ENCODE results near the gene ADD3. TPM values are rescaled to one million over a fixed set of nuclear protein-coding genes. Genes with fewer than 3 reads are reported as not detected.

Gene ADD3
- total RNA-seq, 4 donors from 2014 or later = 257 to 644 (median 358) TPM

DNA sequence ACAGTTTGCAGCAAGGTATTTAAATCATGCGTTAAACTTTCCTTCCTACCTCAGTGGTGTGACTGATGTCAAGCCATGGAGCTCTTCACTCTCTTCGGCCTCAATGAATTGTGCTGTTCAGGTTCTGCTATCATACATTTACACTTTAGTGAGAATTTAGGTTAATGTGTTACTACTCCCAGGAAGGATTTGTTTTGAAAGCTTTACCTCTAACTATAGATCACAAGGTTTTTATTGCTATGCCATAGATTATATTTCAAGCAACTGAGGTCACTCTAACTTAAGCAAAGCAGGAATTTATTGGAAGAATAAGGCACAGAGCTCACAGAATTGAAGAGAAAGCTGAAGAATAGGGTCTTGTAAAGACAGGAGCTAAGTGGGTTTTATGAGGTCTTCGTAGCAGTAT is 11.0 kb upstream of the ADD3 start:
- Histone ChIP-seq H3K27ac (peak overlapping the region in 1 of 3 donors; percentile 5), H3K4me3 (replicated peaks in 1 of 3) (no peak overlapping the region), H3K36me3 (no peaks in the 10 kb centered on the region), H3K27me3 (no peaks in the 10 kb centered on the region), H3K4me1 (peaks cover 11 to 17% of the 10 kb centered on the region in 2 donors), H3K9me3 (no peaks in the 10 kb centered on the region)
- TF ChIP-seq, protein P1, sequence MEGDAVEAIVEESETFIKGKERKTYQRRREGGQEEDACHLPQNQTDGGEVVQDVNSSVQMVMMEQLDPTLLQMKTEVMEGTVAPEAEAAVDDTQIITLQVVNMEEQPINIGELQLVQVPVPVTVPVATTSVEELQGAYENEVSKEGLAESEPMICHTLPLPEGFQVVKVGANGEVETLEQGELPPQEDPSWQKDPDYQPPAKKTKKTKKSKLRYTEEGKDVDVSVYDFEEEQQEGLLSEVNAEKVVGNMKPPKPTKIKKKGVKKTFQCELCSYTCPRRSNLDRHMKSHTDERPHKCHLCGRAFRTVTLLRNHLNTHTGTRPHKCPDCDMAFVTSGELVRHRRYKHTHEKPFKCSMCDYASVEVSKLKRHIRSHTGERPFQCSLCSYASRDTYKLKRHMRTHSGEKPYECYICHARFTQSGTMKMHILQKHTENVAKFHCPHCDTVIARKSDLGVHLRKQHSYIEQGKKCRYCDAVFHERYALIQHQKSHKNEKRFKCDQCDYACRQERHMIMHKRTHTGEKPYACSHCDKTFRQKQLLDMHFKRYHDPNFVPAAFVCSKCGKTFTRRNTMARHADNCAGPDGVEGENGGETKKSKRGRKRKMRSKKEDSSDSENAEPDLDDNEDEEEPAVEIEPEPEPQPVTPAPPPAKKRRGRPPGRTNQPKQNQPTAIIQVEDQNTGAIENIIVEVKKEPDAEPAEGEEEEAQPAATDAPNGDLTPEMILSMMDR (IDR thresholded peaks at IDR 0.05) = no peak
- no peak for TF ChIP-seq POLR2A (IDR thresholded peaks at IDR 0.05)
- DNase-seq = no peak
- intact Hi-C loops (cut with DNase I) = no loop called here
- WGBS, 2 donors = 86 to 94% methylated on average over 3 of the region's 3 CpGs

GRCh38 chr10:109997233-109997632 is 10.6 kb upstream of the ADD3 start:
- H3K9me3 ChIP-seq = no peaks in the 10 kb centered on the region
- H3K27me3 ChIP-seq = no peaks in the 10 kb centered on the region
- intact Hi-C loops (cut with DNase I) = no loop called here
- H3K4me1 ChIP-seq = peaks cover 11 to 17% of the 10 kb centered on the region in 2 donors
- TF ChIP-seq, protein P1 (IDR thresholded peaks at IDR 0.05) = no peak
- TF ChIP-seq POLR2A (IDR thresholded peaks at IDR 0.05) = no peak
- H3K27ac ChIP-seq = no peak overlapping the region
- H3K36me3 ChIP-seq = no peaks in the 10 kb centered on the region
- 81 to 86% methylated on average over 2 of the region's 2 CpGs for whole genome bisulfite sequencing, 2 donors
- H3K4me3 ChIP-seq (replicated peaks in 1 of 3) = no peak overlapping the region
- DNase-seq = no peak

DNA sequence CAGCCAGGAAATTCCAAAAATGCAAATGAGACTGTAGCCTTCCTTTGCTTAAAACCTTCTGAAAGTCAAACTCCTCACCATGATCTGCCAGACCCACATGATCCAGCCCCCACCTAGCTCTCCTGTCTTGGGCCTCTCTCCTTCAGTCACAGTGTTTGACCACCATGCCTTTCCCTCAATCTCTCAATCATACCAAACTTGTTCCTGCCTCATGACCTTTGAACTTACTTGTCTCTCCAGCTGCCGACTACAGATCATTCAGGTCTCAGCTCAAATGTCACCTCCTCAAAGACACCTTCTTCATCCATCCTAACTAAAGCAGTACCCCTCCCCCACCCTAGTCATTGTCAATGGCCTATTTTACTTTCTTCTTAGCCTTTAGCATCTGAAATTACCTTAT is 9.3 kb upstream of the ADD3 start:
- TF ChIP-seq POLR2A (IDR thresholded peaks at IDR 0.05) = no peak
- TF ChIP-seq, protein P1 (IDR thresholded peaks at IDR 0.05) = no peak
- Histone ChIP-seq H3K4me1 (peaks cover 13 to 17% of the 10 kb centered on the region in 2 donors), H3K9me3 (no peaks in the 10 kb centered on the region), H3K36me3 (no peaks in the 10 kb centered on the region), H3K27ac (no peak overlapping the region), H3K27me3 (no peaks in the 10 kb centered on the region), H3K4me3 (replicated peaks in 1 of 3) (no peak overlapping the region)
- 46 to 58% methylated on average over 1 of the region's 1 CpG for WGBS, 2 donors
- intact Hi-C loops (cut with DNase I) = no loop called here
- no peak for DNase-seq

- H3K36me3 ChIP-seq = no peaks in the 10 kb centered on the region
- no peaks in the 10 kb centered on the region for H3K9me3 ChIP-seq
- no peak overlapping the region for H3K4me3 ChIP-seq (replicated peaks in 1 of 3)
- intact Hi-C loops (cut with DNase I) = loop anchor here (10.0 kb wide), 1 partner anchor 72 kb away; no protein-coding TSS in a partner anchor
- H3K4me1 ChIP-seq = peaks cover 9 to 11% of the 10 kb centered on the region in 2 donors
- H3K27ac ChIP-seq = peak overlapping the region in 1 of 3 donors; percentile 18
- H3K27me3 ChIP-seq = no peaks in the 10 kb centered on the region
- no peak for DNase-seq
- 72 to 82% methylated on average over 2 of the region's 2 CpGs for WGBS, 2 donors
- no peak for TF ChIP-seq POLR2A (IDR thresholded peaks at IDR 0.05)
- TF ChIP-seq, protein P1 (IDR thresholded peaks at IDR 0.05) = no peak
Measured at GRCh38 chr10:110002801-110003523, 4.8 kb upstream of the ADD3 start.

DNA sequence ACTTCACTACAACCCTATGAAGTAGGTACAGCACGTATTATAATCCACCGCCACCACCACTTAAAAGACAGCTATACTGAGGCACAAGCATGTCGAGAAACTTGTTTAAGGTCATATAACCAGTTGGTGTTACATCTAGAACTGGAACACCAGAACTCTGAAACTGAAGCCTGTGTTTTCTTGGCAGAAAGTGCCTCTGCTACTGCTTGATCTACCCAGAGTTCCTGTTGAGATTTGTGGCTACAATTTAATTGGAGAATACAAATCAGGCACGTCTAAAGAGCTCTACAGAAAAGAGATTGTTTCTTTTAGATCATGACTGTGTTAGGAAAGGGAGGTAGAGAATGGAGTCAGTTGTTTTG is 4.3 kb upstream of the ADD3 start:
- H3K36me3 ChIP-seq = no peaks in the 10 kb centered on the region
- peaks cover 9 to 11% of the 10 kb centered on the region in 2 donors for H3K4me1 ChIP-seq
- peak overlapping the region in 2 of 3 donors; percentile 6 to 18 for H3K27ac ChIP-seq
- no peak for DNase-seq
- no peaks in the 10 kb centered on the region for H3K27me3 ChIP-seq
- no peak overlapping the region for H3K4me3 ChIP-seq (replicated peaks in 1 of 3)
- 50 to 55% methylated on average over 4 of the region's 4 CpGs for WGBS, 2 donors
- no peaks in the 10 kb centered on the region for H3K9me3 ChIP-seq
- TF ChIP-seq POLR2A (IDR thresholded peaks at IDR 0.05) = no peak
- TF ChIP-seq, protein P1 (IDR thresholded peaks at IDR 0.05) = no peak
- intact Hi-C loops (cut with DNase I) = loop anchor here (10.0 kb wide), 1 partner anchor 71 kb away; no protein-coding TSS in a partner anchor
